Measurements from ENCODE around the gene C12orf42.

The C12orf42 gene

GRCh38 chr12:103331643-103332042 is 164.1 kb downstream of the C12orf42 start:
- DNase-seq = no peak

GRCh38 chr12:103330672-103331071 is 165.1 kb downstream of the C12orf42 start:
- DNase-seq = no peak

- DNase-seq = no peak
These were observed 168.1 kb downstream of the C12orf42 start for GRCh38 chr12:103327676-103328075.

- DNase-seq = no peak
These were observed 169.6 kb downstream of the C12orf42 start for GRCh38 chr12:103326190-103326589.

- no peak for DNase-seq
These were observed 177.2 kb downstream of the C12orf42 start for GRCh38 chr12:103318566-103318965.

- DNase-seq = no peak
These were observed 178.5 kb downstream of the C12orf42 start for GRCh38 chr12:103317220-103317619.

GRCh38 chr12:103314786-103315185 is 181.0 kb downstream of the C12orf42 start:
- DNase-seq = no peak

GRCh38 chr12:103313894-103314293 is 181.9 kb downstream of the C12orf42 start:
- no peak for DNase-seq

- no peak for DNase-seq
These were observed 182.9 kb downstream of the C12orf42 start for GRCh38 chr12:103312742-103313354.

GRCh38 chr12:103310546-103311270 is 185.1 kb downstream of the C12orf42 start:
- no peak for DNase-seq

GRCh38 chr12:103308396-103308795 is 187.4 kb downstream of the C12orf42 start:
- no peak for DNase-seq

GRCh38 chr12:103303484-103303883 is 192.3 kb downstream of the C12orf42 start:
- DNase-seq = no peak

- DNase-seq = no peak
These were observed 193.9 kb downstream of the C12orf42 start for GRCh38 chr12:103301642-103302591.

GRCh38 chr12:103288016-103288415 is 207.8 kb downstream of the C12orf42 start:
- DNase-seq = no peak

GRCh38 chr12:103282124-103282523 is 213.6 kb downstream of the C12orf42 start:
- no peak for DNase-seq

GRCh38 chr12:103279444-103279843 is 216.3 kb downstream of the C12orf42 start:
- DNase-seq = no peak

- DNase-seq = no peak
These were observed 217.4 kb downstream of the C12orf42 start for GRCh38 chr12:103278329-103278728.

GRCh38 chr12:103273645-103274044 is 222.1 kb downstream of the C12orf42 start:
- DNase-seq = no peak

GRCh38 chr12:103272949-103273348 is 222.8 kb downstream of the C12orf42 start:
- no peak for DNase-seq

- no peak for DNase-seq
These were observed 225.8 kb downstream of the C12orf42 start for GRCh38 chr12:103269946-103270345.

- DNase-seq = no peak
These were observed 226.8 kb downstream of the C12orf42 start for GRCh38 chr12:103268831-103269514.

GRCh38 chr12:103257763-103258162 is 238.0 kb downstream of the C12orf42 start:
- no peak for DNase-seq
